ENCODE measurements around the gene GPR148. TPM values are rescaled to one million over a fixed set of nuclear protein-coding genes. Genes with fewer than 3 reads are reported as not detected.

GPR148 gene
- total RNA-seq, 1 experiment from 2014 or later, result not detected

DNA sequence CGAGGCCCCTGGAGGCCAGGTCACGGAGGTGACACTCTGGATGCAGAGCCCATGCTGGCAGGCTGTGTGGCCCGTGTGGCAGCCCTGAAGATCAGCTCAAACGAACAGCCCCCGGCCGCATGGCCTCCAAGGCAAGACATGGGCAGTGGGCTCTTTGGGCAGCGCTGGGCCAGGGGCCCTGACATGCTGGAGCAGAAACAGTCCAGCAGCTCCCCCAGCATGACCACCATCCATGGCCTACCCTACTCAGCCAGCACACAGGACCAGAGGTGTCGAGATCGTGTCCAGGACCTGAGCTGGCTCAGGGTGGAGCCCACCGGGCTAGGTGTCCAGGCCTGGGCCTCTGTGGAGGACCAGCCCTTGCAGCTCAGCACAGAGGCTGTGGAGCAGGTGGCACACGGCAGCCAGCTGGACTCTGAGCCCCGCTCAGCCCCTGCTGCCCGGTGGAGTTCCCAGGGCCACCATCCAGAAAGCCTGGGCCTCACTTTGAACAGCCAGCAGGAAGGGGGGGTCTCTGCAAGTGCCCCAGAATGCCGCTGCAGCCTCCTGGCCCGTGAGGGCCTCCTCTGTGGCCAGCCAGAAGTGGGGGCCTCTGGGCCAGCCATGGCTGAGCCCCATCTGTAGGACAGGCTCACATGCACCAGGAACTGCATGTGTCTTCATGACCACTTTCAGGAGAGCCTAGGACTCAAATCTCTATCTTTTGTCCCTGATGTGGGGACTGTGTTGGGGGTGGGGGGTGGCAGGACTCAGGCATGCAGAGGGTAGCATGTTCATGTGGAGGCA is 35.4 kb downstream of the GPR148 start:
- no TSS peak for BruUV-seq (replicated peaks)
- ChIA-PET CTCF (no interaction called here), POLR2A (no interaction called here)
- no peaks in the 10 kb centered on the region for H3K4me1 Mint-ChIP-seq (ENCODE audit: low read depth, unreplicated experiment)
- Histone ChIP-seq H3K36me3 (ENCODE audit: control insufficient read depth, insufficient read depth, low read length) (no peaks in the 10 kb centered on the region), H3K27me3 (replicated peaks; ENCODE audit: control insufficient read depth, insufficient read depth, low read length) (no peaks in the 10 kb centered on the region), H3K4me3 (ENCODE audit: low read depth, low read length) (no peak overlapping the region), H3K9me3 (no peaks in the 10 kb centered on the region), H3K4me1 (no peaks in the 10 kb centered on the region)
- TF ChIP-seq, protein P1, sequence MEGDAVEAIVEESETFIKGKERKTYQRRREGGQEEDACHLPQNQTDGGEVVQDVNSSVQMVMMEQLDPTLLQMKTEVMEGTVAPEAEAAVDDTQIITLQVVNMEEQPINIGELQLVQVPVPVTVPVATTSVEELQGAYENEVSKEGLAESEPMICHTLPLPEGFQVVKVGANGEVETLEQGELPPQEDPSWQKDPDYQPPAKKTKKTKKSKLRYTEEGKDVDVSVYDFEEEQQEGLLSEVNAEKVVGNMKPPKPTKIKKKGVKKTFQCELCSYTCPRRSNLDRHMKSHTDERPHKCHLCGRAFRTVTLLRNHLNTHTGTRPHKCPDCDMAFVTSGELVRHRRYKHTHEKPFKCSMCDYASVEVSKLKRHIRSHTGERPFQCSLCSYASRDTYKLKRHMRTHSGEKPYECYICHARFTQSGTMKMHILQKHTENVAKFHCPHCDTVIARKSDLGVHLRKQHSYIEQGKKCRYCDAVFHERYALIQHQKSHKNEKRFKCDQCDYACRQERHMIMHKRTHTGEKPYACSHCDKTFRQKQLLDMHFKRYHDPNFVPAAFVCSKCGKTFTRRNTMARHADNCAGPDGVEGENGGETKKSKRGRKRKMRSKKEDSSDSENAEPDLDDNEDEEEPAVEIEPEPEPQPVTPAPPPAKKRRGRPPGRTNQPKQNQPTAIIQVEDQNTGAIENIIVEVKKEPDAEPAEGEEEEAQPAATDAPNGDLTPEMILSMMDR (IDR thresholded peaks at IDR 0.05; ENCODE audit: insufficient read depth in 1 of 2, low read depth in 1 of 2, low read length in 1 of 2, severe bottlenecking in 1 of 2, unreplicated experiment in 1 of 2), result no peak
- H3K36me3 Mint-ChIP-seq (ENCODE audit: insufficient read depth, unreplicated experiment), result no peaks in the 10 kb centered on the region
- no peaks in the 10 kb centered on the region for H3K9me3 Mint-ChIP-seq (ENCODE audit: unreplicated experiment)
- no peak for DNase-seq
- intact Hi-C loops (cut with micrococcal nuclease; ENCODE audit: unreplicated experiment), result no loop called here
- H3K27me3 Mint-ChIP-seq (ENCODE audit: insufficient read depth, unreplicated experiment), result peaks cover 7% of the 10 kb centered on the region
- H3K27ac Mint-ChIP-seq (ENCODE audit: unreplicated experiment), result no peak overlapping the region
- no peak overlapping the region for H3K4me3 Mint-ChIP-seq (ENCODE audit: unreplicated experiment)

DNA sequence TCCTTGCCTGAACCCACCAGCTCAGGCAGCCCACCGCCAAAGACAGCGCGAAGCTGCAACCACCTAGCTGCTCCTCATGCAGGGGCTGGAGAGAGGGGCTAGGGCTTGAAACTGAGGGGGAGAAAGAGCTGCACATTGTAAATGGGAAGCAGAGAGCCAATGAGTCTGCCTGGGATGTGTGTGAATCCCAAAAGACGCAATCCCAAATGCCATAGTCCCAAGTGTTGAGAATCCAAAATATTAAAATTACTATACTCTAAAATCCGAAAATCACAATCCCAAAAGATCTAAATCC is 35.9 kb downstream of the GPR148 start:
- Histone ChIP-seq H3K4me1 (no peaks in the 10 kb centered on the region), H3K36me3 (ENCODE audit: control insufficient read depth, insufficient read depth, low read length) (no peaks in the 10 kb centered on the region), H3K4me3 (ENCODE audit: low read depth, low read length) (no peak overlapping the region), H3K9me3 (no peaks in the 10 kb centered on the region), H3K27me3 (replicated peaks; ENCODE audit: control insufficient read depth, insufficient read depth, low read length) (no peaks in the 10 kb centered on the region)
- Mint-ChIP-seq H3K4me3 (ENCODE audit: unreplicated experiment) (no peak overlapping the region), H3K9me3 (ENCODE audit: unreplicated experiment) (no peaks in the 10 kb centered on the region), H3K27me3 (ENCODE audit: insufficient read depth, unreplicated experiment) (peaks cover 7% of the 10 kb centered on the region), H3K36me3 (ENCODE audit: insufficient read depth, unreplicated experiment) (no peaks in the 10 kb centered on the region), H3K27ac (ENCODE audit: unreplicated experiment) (no peak overlapping the region), H3K4me1 (ENCODE audit: low read depth, unreplicated experiment) (no peaks in the 10 kb centered on the region)
- TF ChIP-seq, protein P1 (IDR thresholded peaks at IDR 0.05; ENCODE audit: insufficient read depth in 1 of 2, low read depth in 1 of 2, low read length in 1 of 2, severe bottlenecking in 1 of 2, unreplicated experiment in 1 of 2), result no peak
- intact Hi-C loops (cut with micrococcal nuclease; ENCODE audit: unreplicated experiment), result no loop called here
- no TSS peak for BruUV-seq (replicated peaks)
- CTCF ChIA-PET, result no interaction called here
- POLR2A ChIA-PET, result no interaction called here
- no peak for DNase-seq

DNA sequence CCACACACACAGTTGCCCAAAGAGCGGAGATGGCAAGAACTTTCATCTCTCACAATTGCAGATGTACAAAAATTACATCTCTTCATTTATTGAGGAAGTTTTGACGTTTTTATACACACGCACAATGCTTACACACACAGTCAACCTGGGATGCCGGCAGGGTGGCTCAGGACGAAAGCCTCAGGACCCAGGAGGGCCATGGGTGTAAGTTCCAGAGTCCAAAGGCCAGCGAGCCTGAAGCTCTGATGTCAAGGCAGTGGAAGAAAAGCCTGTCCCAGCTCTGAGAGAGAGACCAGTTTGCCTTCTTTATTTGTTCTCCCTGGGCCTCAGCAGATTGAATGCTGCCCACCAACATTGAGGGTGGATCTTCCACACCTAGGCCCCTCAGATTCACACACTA is 36.6 kb downstream of the GPR148 start:
- peaks cover 7% of the 10 kb centered on the region for H3K27me3 Mint-ChIP-seq (ENCODE audit: insufficient read depth, unreplicated experiment)

More for the DNA sequence above, 36.6 kb downstream of the GPR148 start:
- no TSS peak for BruUV-seq (replicated peaks)
- no peaks in the 10 kb centered on the region for H3K9me3 ChIP-seq
- no peak for DNase-seq
- H3K4me3 ChIP-seq (ENCODE audit: low read depth, low read length), result no peak overlapping the region
- TF ChIP-seq, protein P1 (IDR thresholded peaks at IDR 0.05; ENCODE audit: insufficient read depth in 1 of 2, low read depth in 1 of 2, low read length in 1 of 2, severe bottlenecking in 1 of 2, unreplicated experiment in 1 of 2), result no peak
- ChIA-PET POLR2A (no interaction called here), CTCF (no interaction called here)
- H3K36me3 Mint-ChIP-seq (ENCODE audit: insufficient read depth, unreplicated experiment), result no peaks in the 10 kb centered on the region
- H3K9me3 Mint-ChIP-seq (ENCODE audit: unreplicated experiment), result no peaks in the 10 kb centered on the region
- H3K36me3 ChIP-seq (ENCODE audit: control insufficient read depth, insufficient read depth, low read length), result no peaks in the 10 kb centered on the region
- H3K4me1 Mint-ChIP-seq (ENCODE audit: low read depth, unreplicated experiment), result no peaks in the 10 kb centered on the region
- intact Hi-C loops (cut with micrococcal nuclease; ENCODE audit: unreplicated experiment), result no loop called here
- H3K4me3 Mint-ChIP-seq (ENCODE audit: unreplicated experiment), result no peak overlapping the region
- H3K27ac Mint-ChIP-seq (ENCODE audit: unreplicated experiment), result no peak overlapping the region
- no peaks in the 10 kb centered on the region for H3K4me1 ChIP-seq
- no peaks in the 10 kb centered on the region for H3K27me3 ChIP-seq (replicated peaks; ENCODE audit: control insufficient read depth, insufficient read depth, low read length)
